Stimulated activated naive CD8-positive, alpha-beta T cell treated with anti-CD3 and anti-CD28 coated beads, Interleukin-15, amount 100 ng/mL, for 72 hours (primary cell): ENCODE data around the gene DLK1.

ENCODE experiments used
- ATAC-seq: fragments of 150-1000 bp; cut with Tn5 transposase; 2 replicates; pipeline ENCODE4 v1.10.0; 2021; ENCODE audit warnings: mild to moderate bottlenecking, moderate library complexity
- DNase-seq, 2 donors: peaks; one replicate each; pipeline ENCODE4 v3.0.0; 2021 to 2022
- H3K27ac Mint-ChIP-seq, 2 donors: one replicate each; pipeline ENCODE4 v1.8.0; 2022; ENCODE audit warnings: mild to moderate bottlenecking in 2 of 2, mixed read lengths in 2 of 2, moderate library complexity in 2 of 2
- H3K27me3 Mint-ChIP-seq: one replicate; pipeline ENCODE4 v1.8.0; 2022; ENCODE audit warnings: mixed read lengths
- H3K4me1 Mint-ChIP-seq: one replicate; pipeline ENCODE4 v1.8.0; 2022; ENCODE audit warnings: mild to moderate bottlenecking, mixed read lengths
- H3K4me3 Mint-ChIP-seq, 2 donors: one replicate each; pipeline ENCODE4 v1.8.0; 2022; ENCODE audit warnings: mild to moderate bottlenecking in 2 of 2, mixed read lengths in 2 of 2, moderate library complexity in 1 of 2
- H3K9me3 Mint-ChIP-seq, 2 donors: one replicate each; pipeline ENCODE4 v1.8.0; 2022; ENCODE audit warnings: mixed read lengths in 2 of 2

The DLK1 gene

DNA sequence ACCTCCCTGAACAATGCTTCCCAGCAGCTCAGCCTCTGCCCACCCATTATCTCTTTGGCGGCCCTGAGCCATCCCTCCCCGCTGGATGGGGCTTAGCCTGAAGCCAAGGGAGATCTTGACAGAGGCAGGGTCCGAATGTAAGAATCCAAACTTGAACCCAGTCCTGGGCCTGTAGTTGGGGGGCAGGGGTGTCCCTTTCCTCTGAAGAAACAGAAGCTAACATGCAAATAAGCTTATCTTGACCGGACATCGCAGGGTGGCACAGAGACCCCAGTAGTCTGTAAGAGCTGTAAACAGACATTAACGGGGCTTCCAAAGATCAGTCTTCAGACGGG lies 6.0 kb downstream of the DLK1 start:
- no peaks in the 10 kb centered on the region for H3K4me1 Mint-ChIP-seq
- no peak for ATAC-seq
- no peak overlapping the region for H3K4me3 Mint-ChIP-seq
- no peak for DNase-seq
- no peak overlapping the region for H3K27ac Mint-ChIP-seq
- no peaks in the 10 kb centered on the region for H3K9me3 Mint-ChIP-seq
- H3K27me3 Mint-ChIP-seq: peaks cover 28% of the 10 kb centered on the region

DNA sequence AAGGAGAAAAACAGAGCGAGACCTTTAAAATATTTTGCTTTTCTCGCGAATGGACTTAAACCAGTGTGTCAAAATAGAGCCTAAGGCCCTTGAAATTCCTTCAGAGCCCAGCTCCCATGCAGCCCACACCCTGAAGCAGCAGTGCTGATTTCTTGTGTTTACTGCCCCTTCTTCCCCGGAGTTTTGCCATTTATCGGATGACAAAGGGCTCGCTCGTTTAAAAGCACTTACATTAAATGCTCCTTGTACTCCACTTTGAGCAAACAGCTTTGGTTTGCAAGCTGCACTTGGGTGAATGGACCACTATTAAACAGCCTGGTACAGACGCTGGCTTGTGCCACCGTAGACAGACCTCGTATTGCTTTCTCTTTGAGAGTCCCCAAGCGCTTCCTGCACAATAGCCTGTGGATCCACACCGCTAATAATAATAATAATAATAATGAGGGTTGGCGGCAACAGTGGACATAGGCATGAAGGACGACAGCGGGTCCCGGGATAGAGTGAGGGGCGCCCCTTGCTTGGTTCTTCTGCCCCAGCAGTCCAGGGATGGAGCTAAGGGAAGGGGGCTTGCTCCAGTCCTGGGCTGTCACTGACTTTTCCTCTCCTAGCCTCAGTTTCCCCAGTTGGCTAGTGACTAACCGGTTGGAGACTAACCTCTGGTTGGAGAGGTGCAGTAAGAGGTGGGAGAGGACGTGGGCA lies 6.6 kb downstream of the DLK1 start:
- no peaks in the 10 kb centered on the region for H3K9me3 Mint-ChIP-seq
- no peak for ATAC-seq
- H3K4me3 Mint-ChIP-seq: no peak overlapping the region
- no peaks in the 10 kb centered on the region for H3K4me1 Mint-ChIP-seq
- H3K27me3 Mint-ChIP-seq: peaks cover 22% of the 10 kb centered on the region
- no peak overlapping the region for H3K27ac Mint-ChIP-seq
- DNase-seq: no peak

DNA sequence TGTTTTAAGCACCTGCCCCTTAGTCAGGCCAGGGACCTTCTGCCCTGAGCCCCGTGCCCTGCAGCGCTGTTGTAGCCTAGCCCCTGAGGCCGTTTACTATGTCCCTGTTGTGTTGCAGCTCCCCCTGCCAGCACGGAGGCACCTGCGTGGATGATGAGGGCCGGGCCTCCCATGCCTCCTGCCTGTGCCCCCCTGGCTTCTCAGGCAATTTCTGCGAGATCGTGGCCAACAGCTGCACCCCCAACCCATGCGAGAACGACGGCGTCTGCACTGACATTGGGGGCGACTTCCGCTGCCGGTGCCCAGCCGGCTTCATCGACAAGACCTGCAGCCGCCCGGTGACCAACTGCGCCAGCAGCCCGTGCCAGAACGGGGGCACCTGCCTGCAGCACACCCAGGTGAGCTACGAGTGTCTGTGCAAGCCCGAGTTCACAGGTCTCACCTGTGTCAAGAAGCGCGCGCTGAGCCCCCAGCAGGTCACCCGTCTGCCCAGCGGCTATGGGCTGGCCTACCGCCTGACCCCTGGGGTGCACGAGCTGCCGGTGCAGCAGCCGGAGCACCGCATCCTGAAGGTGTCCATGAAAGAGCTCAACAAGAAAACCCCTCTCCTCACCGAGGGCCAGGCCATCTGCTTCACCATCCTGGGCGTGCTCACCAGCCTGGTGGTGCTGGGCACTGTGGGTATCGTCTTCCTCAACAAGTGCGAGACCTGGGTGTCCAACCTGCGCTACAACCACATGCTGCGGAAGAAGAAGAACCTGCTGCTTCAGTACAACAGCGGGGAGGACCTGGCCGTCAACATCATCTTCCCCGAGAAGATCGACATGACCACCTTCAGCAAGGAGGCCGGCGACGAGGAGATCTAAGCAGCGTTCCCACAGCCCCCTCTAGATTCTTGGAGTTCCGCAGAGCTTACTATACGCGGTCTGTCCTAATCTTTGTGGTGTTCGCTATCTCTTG lies 7.6 kb downstream of the DLK1 start:
- no peak for DNase-seq
- H3K4me3 Mint-ChIP-seq: no peak overlapping the region
- H3K9me3 Mint-ChIP-seq: no peaks in the 10 kb centered on the region
- no peak for ATAC-seq
- no peaks in the 10 kb centered on the region for H3K4me1 Mint-ChIP-seq
- H3K27ac Mint-ChIP-seq: no peak overlapping the region
- peaks cover 12% of the 10 kb centered on the region for H3K27me3 Mint-ChIP-seq

DNA sequence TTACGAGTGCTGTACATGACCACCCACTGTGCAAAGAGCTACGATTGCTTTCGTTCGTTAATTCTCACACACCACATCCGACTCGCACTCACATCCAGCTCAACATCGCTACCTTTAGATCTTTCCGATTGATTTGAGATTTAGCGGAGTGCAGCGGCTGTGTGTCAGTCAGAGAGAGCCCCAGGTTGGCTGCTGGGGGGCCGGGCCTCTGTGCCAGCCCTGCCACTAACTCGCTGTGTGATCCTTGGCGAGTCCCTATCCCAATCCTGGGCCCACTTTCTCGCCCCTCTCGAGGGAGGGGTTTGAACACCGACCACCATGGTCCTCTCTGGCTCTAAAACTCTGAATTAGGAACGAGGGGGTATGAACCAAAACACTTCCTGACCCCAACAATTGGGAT lies 8.6 kb downstream of the DLK1 start:
- Mint-ChIP-seq H3K9me3 (no peaks in the 10 kb centered on the region), H3K27me3 (peaks cover 2% of the 10 kb centered on the region)
- no peak for ATAC-seq

DNA sequence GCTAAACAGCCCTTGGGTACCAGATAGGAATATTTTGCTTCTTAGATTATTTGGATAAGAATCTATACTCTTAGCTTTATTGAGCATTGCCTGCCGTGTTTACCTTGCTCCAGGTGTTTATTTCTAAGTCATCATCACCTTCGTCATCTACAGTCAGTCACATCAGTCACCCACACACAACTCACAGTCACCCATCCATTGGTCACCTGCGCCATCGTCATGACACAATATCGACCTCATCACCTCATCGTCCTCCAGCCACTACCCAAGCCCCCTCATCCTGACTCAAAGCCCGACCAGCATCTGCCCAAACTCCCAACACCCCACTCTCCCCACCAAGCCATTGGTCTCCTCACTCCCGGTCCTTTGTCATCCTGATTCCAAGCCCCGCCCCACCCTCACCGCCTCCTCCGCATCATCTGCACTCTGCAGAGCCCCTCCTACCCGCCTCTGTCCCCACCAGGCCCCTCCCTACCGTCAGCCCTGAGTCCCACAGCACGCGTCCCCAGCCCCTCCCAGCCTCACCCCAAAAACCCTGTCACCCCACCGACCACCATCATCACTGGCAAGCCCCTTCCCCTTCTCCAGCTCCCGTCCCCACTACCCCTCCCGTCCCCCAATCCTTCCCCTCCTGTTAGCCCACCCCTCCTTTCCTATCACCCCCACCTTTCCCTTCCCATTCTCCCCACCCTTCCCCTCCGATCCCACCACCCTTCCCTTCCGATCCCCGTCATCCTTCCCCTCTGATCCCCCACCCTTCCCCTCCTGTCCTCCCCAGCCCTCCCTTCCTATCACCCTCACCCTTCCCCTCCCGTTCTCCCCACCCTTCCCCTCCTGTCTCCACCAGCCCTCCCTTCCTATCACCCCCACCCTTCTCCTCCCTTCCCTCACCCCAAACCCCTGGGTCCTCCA lies 9.8 kb downstream of the DLK1 start:
- no peak for ATAC-seq
- H3K27me3 Mint-ChIP-seq: no peaks in the 10 kb centered on the region
- no peaks in the 10 kb centered on the region for H3K9me3 Mint-ChIP-seq
- no peak overlapping the region for H3K4me3 Mint-ChIP-seq
- no peak overlapping the region for H3K27ac Mint-ChIP-seq
- H3K4me1 Mint-ChIP-seq: no peaks in the 10 kb centered on the region
- DNase-seq: no peak

More for the DNA sequence above, 8.6 kb downstream of the DLK1 start:
- no peaks in the 10 kb centered on the region for H3K4me1 Mint-ChIP-seq
- no peak overlapping the region for H3K27ac Mint-ChIP-seq
- H3K4me3 Mint-ChIP-seq: no peak overlapping the region
- DNase-seq: no peak

DNA sequence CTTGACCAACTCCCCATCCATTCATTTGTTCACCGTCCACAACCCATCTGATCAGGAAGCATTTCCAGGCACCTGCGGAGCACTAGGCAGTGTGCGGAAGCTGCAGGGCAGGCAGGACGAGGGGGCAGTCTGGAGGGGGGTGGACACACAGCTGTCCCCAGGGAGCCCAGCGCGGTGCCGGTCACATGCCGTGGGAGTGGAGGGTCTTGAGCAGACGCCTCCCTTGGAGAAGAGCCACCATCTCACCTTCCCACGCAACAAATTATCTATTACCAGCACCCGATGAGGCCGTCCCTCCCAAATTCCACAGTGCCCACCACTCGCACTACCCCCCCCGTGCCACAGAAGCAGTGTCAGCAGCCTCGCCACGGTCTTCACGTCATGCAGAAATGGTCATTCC lies 10.8 kb downstream of the DLK1 start:
- ATAC-seq (no peak), DNase-seq (no peak)
- Mint-ChIP-seq H3K4me3 (no peak overlapping the region), H3K4me1 (no peaks in the 10 kb centered on the region), H3K27ac (no peak overlapping the region), H3K27me3 (no peaks in the 10 kb centered on the region), H3K9me3 (no peaks in the 10 kb centered on the region)

DNA sequence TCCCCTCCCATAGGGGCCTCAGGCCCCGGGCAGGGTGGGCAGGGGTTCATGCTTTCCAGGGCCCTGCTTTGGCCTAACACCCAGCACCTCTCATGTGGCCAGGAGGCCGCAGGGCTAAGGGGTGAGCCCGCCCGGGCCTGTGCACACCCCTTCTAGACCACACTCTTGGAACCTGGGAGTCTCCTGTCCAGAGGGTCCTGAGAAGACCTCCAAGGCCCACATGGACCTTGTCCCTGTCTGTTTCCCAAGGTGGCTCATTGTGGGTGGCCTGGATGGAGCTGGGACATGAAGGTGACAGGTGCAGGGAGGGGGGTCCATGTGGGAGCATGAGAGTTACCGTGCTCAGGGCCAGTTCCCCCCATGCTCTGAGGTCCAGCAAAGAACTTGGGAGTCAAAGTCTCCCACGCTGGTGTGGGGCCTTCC lies 11.6 kb downstream of the DLK1 start:
- Mint-ChIP-seq H3K4me3 (no peak overlapping the region), H3K27ac (no peak overlapping the region), H3K9me3 (no peaks in the 10 kb centered on the region), H3K27me3 (no peaks in the 10 kb centered on the region), H3K4me1 (no peaks in the 10 kb centered on the region)
- no peak for ATAC-seq
- DNase-seq: no peak

DNA sequence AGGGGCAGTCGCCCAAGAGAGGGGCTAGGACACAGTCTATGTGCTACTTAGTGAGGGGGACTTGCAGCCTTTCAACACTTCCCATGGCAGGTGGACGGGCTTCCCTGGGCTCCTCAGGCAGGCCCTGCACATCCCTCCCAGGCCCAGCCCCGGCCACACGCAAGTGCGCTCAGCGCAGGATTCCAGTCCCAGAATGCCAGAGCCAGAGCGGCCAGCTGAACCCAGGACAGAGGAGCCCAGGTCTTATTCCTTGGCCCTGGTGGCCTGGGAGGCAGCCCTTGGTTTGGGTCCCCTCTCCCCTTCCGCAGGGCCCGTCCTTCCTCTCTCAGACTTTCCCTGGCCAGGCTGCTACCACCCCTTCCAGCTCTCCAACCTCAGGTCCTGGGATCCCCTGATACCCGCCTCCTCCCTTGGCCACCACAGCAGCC lies 12.0 kb downstream of the DLK1 start:
- Mint-ChIP-seq H3K27me3 (no peaks in the 10 kb centered on the region), H3K9me3 (no peaks in the 10 kb centered on the region), H3K4me3 (no peak overlapping the region), H3K4me1 (no peaks in the 10 kb centered on the region), H3K27ac (peak overlapping the region in 1 of 2 donors; percentile 65)
- DNase-seq: no peak
- ATAC-seq: no peak

DNA sequence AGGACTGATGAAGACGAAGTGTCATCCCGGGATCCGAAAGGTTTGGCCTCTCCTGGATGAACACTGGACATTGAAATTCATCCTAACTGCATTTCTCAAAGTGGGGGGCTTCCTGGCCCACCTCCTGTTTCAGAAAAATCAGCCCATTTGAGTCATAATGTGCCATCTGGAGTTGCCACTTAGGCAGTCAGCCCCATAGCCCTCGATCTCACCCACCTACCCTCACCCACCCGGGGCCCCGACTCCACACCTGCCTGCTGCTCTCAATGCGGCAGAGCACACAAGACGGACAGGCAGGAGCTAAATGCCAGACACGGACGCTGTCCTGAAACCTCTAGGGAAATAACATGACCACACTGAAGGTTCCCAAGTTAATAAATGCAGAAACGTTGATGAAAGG lies 12.6 kb downstream of the DLK1 start:
- no peak for DNase-seq
- Mint-ChIP-seq H3K4me3 (no peak overlapping the region), H3K27me3 (no peaks in the 10 kb centered on the region), H3K27ac (no peak overlapping the region), H3K9me3 (no peaks in the 10 kb centered on the region), H3K4me1 (no peaks in the 10 kb centered on the region)
- no peak for ATAC-seq

DNA sequence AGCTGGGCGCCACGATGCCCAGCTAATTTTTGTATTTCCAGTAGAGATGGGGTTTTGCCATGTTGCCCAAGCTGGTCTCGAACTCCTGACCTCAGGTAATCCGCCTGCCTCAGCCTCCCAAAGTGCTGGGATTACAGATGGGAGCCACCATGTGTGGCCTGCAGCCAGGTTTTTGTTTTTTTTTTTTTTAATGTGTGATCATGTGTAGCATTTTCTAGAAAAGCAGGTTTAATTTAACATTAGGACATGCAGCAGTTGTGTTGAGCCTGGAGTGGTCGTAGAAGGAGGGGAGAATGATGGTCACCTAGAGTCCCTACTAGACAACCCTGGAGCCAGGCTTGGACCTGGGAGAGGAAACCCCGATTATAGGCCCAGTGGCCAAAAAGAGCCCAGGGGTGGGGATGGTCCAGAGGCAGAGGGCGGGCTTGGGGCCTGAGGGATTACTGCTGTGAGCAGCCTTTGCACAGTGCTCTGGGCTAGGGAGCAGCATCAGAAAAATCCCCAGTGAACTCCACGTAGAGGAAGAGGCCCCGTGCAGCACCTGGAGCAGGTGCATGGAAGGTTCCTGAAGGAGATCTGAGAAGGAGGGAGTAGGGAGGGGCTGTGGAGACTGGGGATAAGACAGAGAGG lies 13.6 kb downstream of the DLK1 start:
- Mint-ChIP-seq H3K9me3 (no peaks in the 10 kb centered on the region), H3K27ac (peak overlapping the region in 1 of 2 donors; percentile 21), H3K27me3 (no peaks in the 10 kb centered on the region), H3K4me1 (no peaks in the 10 kb centered on the region), H3K4me3 (no peak overlapping the region)
- DNase-seq (no peak), ATAC-seq (no peak)

DNA sequence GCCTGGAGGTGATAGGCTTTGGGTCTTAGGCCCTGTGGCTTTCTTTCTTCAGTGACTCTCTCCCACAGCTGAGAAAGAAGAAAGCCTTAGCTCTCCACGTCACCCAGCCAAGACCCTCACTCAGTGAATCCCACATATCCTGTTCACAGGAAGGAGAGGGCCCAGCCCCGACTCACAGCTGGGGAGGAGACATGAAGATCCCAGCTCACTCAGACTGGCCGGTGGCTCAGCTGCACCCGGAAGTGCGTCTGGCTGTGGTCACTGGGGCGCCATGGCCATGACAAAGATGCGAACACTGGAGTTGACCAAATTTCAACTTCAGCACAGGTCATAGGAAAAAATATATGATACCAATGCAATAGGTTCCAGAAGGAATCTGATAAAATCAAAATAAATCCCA lies 14.2 kb downstream of the DLK1 start:
- Mint-ChIP-seq H3K9me3 (no peaks in the 10 kb centered on the region), H3K4me3 (no peak overlapping the region), H3K4me1 (no peaks in the 10 kb centered on the region)

DNA sequence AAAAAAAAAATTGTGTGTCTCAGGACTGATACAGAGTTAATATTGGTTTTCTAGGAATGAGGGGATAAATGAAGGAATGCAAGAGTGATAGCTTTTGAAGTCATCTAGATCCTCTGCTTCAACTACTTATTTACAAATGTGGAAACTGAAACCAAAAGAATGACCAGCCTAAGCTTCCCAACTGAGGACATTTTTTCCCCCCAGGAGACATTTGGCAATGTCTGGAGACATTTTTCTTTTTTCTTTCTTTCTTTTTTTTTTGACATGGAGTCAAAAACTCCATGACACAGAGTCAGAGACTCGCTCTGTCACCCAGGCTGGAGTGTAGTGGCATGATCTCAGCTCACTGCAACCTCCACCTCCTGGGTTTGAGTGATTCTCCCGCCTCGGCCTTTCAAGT lies 15.3 kb downstream of the DLK1 start:
- DNase-seq (no peak), ATAC-seq (no peak)

More for the DNA sequence above, 14.2 kb downstream of the DLK1 start:
- Mint-ChIP-seq H3K27me3 (no peaks in the 10 kb centered on the region), H3K27ac (no peak overlapping the region)
- DNase-seq (no peak), ATAC-seq (no peak)

DNA sequence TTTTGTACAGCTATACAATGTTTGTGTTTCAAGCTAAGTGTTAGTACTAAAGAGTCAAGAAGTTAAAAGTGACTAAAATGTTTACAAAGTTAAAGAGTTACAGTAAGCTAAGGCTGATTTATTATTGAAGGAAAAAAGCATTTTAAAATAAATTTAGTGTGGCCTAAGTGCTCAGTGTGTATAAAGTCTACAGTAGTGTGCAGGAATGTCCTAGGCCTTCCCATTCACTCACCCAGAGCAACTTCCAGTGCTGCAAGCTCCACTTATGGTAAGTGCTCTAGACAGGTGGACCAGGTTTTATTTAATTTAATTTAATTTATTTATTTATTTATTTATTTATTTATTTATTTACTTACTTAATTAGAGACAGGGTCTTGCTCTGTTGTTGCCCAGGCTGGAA lies 19.6 kb downstream of the DLK1 start:
- no peaks in the 10 kb centered on the region for H3K27me3 Mint-ChIP-seq
- H3K27ac Mint-ChIP-seq: no peak overlapping the region
- no peak for DNase-seq
- no peak for ATAC-seq
- H3K9me3 Mint-ChIP-seq: no peaks in the 10 kb centered on the region
- no peaks in the 10 kb centered on the region for H3K4me1 Mint-ChIP-seq
- H3K4me3 Mint-ChIP-seq: no peak overlapping the region

More for the DNA sequence above, 15.3 kb downstream of the DLK1 start:
- Mint-ChIP-seq H3K4me3 (no peak overlapping the region), H3K27ac (peak overlapping the region in 1 of 2 donors; percentile 46), H3K9me3 (no peaks in the 10 kb centered on the region), H3K4me1 (no peaks in the 10 kb centered on the region), H3K27me3 (no peaks in the 10 kb centered on the region)

DNA sequence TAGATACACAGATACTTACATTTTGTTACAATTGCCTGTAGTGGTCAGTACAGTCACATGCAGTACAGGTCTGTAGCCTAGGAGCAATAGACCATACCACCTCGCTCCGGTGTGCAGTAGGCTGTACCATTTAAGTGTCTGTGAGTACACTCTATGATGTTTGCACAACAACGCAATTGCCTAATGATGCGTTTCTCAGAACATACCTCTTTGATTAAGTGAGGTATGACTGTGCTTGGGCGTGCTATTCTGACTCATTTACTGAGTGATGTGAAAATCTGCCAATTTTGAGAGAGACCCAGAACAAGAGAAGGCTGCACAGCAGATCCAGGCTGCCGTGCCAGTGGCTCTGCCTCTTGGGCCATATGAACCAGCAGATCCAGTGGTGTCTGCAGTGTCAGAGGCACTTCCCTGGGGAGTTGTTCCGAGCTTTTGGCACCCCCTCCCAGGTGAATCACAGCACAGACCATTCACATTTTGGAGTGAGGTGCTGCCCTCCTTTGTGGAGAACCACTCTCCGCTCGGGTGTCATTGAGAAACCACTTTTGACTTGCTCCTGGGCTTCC lies 20.4 kb downstream of the DLK1 start:
- Mint-ChIP-seq H3K4me3 (no peak overlapping the region), H3K4me1 (no peaks in the 10 kb centered on the region), H3K9me3 (no peaks in the 10 kb centered on the region), H3K27ac (no peak overlapping the region), H3K27me3 (no peaks in the 10 kb centered on the region)
- ATAC-seq: no peak
- DNase-seq: no peak

DNA sequence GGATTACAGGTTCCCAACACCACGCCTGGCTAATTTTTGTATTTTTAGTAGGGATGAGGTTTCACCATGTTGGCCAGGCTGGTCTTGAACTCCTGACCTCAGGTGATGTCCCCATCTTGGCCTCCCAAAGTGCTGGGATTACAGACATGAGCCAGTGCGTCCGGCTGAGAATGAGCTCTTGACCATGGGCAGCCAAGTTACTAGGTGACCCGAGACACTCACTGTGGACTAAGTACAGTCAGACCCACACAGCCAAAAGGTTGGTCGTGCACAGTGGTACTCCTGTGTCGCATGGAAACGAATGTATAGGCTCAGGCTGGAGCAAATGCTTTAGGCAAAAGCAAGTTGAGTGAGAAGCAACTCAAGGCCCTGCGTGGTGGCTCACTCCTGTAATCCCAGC lies 21.0 kb downstream of the DLK1 start:
- Mint-ChIP-seq H3K27ac (peak overlapping the region in 1 of 2 donors; percentile 19), H3K4me1 (no peaks in the 10 kb centered on the region), H3K4me3 (no peak overlapping the region), H3K27me3 (peaks cover 6% of the 10 kb centered on the region), H3K9me3 (no peaks in the 10 kb centered on the region)
- DNase-seq (no peak), ATAC-seq (no peak)
